Measurements from ENCODE around the gene GLIPR2.

Gene GLIPR2

DNA sequence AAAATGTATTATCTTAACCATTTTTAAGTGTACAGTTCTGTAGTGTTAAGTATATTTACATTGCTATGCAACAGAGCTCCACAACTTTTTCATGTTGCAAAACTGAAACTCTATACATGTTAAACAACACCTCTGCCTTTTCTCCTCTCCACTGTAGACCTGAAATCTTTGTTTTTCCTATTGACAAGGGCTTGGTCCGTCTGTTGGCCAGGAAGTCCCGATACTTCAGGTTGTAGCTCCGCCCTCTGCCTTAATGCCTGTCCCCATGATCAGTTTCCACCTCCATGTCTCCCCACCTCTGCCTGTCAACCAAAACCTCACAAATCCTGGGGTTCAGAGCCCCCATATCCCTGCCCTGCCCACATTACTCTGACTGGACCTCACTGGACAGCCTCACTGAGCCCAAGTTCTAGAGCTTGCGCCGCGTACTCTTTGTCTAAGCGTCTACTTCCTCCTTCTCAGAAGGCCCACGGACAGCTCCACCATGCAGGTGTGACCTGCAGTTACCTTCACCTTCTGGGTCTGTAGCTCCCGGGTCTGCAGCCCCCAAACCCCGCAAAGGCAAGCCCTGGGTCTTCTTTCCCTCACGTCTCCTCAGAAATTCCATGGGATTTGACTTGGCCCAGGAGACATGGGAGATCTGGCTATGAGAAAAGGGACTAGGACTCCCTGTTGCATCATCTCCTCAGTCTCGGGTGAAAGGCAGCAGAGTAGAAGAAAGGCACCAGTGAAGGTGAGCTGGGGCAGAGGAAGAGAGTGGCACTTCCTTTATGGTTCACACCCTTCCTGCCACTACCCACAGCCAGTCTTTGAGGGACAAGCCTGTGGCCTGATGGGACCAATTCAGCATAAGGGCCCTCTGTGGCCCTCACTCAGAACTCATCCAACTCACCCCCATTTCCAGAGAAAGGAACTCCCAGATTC lies 8.0 kb downstream of the GLIPR2 start:
- DNase-seq (ENCODE audit: insufficient read length, low spot score) (no peak), FAIRE-seq (no peak)
- no peak for TF ChIP-seq POLR2A (IDR thresholded peaks at IDR 0.05; ENCODE audit: low read depth, low read length)

DNA sequence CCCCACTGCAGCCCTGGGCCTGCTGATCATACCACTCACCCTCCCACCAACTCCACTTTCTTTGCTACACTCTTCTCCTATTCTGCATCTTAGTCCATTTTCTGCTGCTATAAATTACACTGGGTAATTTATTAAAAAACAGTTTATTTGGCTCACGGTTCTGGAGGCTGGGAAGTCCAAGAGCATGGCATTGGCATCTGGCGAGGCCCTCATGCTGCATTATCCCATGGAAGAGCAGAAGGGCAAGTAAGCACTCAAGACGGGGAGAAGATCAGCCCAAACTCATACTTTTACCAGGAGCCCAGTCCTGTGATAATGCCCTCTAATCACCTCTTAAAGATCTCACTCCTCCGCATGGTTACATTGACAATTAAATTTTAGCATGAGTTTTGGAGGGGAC lies 9.4 kb downstream of the GLIPR2 start:
- no peak for FAIRE-seq
- no peak for DNase-seq (ENCODE audit: insufficient read length, low spot score)
- TF ChIP-seq POLR2A (IDR thresholded peaks at IDR 0.05; ENCODE audit: low read depth, low read length) = no peak

DNA sequence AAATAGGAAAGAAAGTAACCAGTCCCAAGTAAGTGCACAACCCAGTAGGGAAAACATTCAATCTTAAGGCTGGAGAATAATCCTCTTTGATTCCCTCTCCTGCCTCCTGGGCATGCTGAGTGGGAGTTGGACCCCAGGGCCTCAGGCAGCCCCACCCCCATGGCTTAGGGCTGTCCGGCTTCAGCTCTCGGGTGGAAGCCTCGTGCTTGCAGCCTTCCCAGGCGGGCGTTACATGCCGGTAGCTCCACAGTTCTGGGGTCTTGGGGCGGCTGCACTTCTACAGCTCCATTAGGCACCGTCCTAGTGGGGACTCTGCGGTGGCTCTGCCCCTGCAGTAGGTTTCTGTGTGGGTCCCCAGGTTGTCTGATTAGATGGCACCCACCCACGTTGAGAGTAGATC lies 10.1 kb downstream of the GLIPR2 start:
- no peak for DNase-seq (ENCODE audit: insufficient read length, low spot score)
- TF ChIP-seq POLR2A (IDR thresholded peaks at IDR 0.05; ENCODE audit: low read depth, low read length) = no peak
- no peak for FAIRE-seq

DNA sequence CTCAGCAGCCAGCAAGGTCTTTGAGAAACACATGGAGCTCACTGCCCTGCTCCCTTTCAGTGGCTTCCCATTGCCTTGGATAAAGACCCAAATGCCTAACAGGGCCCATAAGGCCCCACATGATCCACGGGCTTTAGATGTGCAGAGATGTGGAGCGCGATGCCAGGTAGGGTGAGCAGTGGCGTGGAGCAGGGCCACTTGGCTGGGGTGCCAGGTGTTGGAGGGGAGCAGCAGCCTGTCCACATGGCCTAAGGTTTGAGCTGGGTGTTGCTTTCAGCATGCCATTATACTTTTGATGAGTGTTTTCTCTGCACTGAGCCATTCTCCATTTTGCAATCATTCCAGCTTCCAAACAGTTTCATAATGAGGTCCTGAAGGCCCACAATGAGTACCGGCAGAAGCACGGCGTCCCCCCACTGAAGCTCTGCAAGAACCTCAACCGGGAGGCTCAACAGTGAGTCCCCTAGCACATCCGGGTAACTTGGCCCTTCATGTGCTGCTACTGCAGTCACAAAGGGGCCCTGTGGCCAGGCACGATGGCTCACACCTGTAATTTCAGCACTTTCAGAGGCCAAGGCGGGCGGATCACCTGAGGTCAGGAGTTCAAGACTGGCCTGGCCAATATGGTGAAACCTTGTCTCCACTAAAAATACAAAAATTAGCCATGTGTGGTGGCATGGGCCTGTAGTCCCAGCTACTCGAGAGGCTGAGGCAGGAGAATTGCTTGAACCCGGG lies 11.1 kb downstream of the GLIPR2 start:
- FAIRE-seq = no peak
- no peak for DNase-seq (ENCODE audit: insufficient read length, low spot score)
- TF ChIP-seq POLR2A (IDR thresholded peaks at IDR 0.05; ENCODE audit: low read depth, low read length) = no peak

DNA sequence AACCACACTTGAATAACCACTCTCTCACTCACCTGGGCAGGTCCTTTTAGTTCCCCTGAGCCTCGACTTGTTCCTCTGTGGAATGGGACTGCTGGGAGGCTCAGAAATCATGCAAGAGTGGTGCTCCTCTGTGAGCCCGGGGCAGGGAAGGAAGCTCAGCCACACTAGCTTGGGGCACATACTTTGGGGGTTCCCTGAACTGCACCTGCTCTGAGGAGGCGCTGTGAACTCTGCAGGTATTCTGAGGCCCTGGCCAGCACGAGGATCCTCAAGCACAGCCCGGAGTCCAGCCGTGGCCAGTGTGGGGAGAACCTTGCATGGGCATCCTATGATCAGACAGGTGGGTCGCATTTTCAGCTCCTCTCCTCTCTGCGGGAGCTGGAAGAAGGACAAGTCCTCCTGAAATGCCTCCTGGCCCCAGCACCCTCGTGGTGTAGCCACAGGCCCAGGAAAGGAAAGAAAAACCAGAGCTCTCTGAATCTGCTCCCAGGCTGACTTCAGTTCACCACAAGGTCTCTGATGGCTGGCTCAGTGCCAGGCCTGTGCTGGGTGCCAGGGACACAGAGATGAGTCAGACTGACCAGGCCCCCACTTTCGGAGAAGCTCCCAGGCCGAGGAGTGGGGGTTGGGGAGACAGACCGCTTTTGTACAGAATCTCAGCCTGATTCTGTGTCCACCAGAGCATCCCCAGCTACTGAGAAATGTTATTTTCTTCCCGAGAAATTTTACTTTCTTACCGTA lies 11.9 kb downstream of the GLIPR2 start:
- FAIRE-seq = peak; percentile 38

DNA sequence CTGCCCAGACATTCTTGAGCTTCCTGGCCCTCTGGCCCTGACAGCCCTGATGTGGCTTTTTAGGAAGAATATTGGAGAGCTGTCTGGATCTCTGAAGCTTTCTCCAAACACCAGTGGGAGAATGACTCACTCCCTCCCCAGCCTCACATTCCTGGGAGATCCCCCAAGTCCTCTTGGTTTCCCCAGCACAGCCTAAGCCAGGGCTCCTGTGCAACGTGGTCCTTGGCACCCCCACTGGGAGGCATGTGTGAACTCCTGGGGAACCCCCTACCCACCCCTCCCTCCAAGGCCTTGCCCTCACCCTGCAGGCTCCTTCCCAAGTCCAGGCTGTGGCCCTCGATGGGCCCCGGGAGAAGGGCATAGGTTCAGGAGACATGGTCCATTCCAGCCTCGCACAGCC lies 12.7 kb downstream of the GLIPR2 start:
- FAIRE-seq = no peak
- no peak for DNase-seq (ENCODE audit: insufficient read length, low spot score)
- no peak for TF ChIP-seq POLR2A (IDR thresholded peaks at IDR 0.05; ENCODE audit: low read depth, low read length)

More for the DNA sequence above, 11.9 kb downstream of the GLIPR2 start:
- peak; percentile 86 for DNase-seq (ENCODE audit: insufficient read length, low spot score)
- TF ChIP-seq POLR2A (IDR thresholded peaks at IDR 0.05; ENCODE audit: low read depth, low read length) = no peak

DNA sequence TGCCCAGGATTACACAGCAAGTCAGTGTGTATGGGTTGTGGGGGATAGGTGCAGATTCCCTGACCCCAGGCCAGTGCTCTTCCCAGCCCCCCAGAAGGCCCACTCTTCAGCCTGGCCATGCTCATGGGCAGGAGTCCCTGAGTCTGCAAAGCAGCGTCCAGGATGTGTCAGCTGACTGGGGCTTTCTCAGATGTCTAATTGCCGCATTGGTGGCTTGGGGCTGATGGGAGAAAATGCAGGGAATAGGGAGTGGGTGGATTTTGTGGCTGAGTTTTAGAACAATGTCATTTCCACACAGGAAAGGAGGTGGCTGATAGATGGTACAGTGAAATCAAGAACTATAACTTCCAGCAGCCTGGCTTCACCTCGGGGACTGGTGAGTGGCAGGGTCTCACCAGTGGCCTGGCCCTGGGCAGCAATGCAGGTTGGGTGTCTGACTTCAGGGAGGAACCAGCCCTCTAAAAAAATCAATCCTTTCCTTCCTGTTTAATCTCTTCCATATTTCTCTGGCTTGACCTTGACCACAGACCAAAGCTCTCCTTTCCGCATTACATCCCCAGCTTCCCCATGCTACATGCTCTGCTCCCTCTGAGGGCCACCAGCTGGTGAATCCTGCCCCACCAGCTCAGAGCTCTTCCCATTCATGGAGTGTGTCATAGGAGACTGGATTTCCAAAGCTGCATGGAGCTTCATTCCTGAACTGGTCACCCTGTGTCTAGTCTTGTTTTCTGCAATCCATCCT lies 14.2 kb downstream of the GLIPR2 start:
- FAIRE-seq (no peak), DNase-seq (ENCODE audit: insufficient read length, low spot score) (no peak)
- no peak for TF ChIP-seq POLR2A (IDR thresholded peaks at IDR 0.05; ENCODE audit: low read depth, low read length)

DNA sequence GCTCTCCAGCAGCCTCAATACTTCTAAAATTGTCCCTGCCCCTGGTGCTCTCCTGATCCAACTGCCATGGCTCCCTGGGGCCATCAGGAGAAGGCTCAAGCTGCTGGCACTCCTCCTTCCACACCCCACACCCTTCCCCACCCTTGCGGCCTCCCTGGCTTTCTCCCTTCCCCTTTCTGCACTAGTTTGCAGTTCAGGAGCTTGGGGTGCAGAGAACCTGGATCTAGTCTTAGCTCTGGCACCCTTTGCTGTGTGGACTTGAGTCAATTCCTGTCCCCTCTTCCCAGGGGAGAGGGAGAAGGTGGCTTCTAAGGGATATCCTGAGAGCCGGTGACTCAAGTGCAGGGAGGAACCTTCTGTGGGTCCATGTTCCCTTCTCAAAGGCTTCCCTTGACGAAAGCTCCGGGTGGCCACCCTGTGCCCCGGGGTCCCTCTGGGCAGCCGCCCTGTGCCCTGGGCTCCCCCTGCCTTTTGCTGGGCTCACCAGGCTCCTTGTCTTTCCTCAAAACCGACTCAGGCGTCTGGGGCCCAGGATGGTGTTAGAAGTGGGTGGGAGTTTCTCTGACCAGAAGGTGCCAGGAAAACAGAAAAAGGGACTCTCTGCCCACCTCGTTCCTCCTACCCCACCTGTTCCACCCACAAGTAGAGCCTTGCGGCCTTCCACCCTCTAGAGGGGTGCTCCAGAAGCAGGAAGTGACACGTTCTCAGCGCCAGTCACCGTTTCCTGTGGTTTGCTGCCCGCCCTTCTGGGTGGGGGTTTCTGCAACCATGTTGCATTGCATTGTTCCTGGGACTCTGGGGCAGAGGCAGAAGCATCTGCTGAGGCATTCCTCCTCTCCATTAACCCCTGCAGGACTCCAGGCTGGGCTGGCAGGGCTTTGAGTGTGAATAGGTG lies 15.0 kb downstream of the GLIPR2 start:
- TF ChIP-seq POLR2A (IDR thresholded peaks at IDR 0.05; ENCODE audit: low read depth, low read length) = no peak
- DNase-seq (ENCODE audit: insufficient read length, low spot score) (no peak), FAIRE-seq (no peak)

DNA sequence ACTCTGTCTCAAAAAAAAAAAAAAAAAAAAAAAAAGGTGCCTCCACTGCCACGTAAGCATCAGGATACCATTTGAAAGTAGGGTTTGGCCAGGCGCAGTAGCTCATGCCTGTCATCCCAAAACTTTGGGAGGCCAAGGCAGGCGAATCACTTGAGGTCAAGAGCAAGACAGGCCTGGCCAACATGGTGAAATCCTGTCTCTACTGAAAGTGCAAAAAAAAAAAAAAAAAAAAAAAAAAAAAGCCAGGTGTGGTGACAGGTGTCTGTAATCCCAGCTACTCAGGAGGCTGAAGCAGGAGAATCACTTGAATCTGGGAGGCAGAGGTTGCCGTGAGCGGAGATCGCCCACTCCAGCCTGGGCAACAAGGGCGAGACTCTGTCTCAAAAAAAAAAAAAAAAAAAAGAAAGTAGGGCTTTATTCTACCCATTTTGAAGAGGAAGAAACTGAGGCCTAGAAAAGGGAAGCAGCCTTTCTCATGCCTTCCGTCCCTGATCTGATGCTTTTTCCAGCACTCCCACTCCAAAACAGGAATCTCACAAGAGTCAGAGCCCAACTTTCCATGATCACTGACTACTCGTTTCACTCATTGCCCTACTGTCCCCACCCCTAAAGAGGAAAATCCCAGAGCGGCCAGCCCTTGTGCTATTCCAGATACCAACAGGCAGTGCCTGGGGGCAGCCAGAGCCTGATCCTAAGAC lies 16.4 kb downstream of the GLIPR2 start:
- FAIRE-seq = no peak
- no peak for TF ChIP-seq POLR2A (IDR thresholded peaks at IDR 0.05; ENCODE audit: low read depth, low read length)
- DNase-seq (ENCODE audit: insufficient read length, low spot score) = no peak

DNA sequence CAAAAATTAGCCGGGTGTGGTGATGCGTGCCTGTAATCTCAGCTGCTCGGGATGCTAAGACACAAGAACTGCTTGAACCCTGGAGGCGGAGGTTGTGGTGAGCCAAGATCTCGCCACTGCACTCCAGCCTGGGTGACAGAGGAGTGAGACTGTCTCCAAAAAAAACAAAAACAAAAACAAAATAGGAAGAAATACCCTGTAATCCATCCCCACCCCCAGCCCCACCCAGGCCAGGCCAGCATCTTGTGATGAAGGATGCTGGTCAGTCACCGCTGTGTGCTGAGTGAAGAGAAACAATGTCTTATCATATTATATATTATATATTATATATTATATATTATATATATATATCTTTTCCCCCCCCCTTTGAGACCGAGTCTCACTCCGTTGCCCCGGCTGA lies 17.2 kb downstream of the GLIPR2 start:
- DNase-seq (ENCODE audit: insufficient read length, low spot score) (no peak), FAIRE-seq (no peak)
- no peak for TF ChIP-seq POLR2A (IDR thresholded peaks at IDR 0.05; ENCODE audit: low read depth, low read length)

DNA sequence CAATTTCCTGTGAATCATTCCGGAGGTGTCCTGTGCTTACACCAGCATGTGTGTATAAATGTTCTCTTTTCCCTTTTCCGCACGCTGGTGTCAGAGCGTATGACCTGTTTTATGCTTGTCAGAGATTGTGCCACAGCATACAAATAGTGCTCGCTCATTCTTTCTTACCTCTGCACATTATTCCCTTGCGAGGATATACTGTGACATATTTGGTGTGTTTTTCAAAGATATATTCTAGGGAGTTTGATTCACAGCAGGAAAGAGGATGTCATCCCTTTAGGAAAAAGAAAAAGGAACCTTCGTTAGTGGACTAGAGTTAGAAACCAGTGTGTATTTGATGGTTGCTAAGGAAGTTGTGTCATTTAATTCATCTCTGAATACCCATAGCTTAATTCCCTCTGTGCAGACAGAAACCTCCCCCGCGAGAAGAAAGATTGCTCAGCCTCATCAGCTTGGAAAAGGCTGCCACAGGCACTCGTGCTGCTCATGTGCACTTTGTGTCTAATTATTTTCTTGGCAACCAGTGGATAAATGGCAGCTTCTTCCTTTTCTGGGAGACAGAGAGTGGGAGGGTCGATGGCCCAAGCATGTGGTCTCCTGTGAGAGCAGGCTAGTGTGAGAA lies 17.9 kb downstream of the GLIPR2 start:
- TF ChIP-seq POLR2A (IDR thresholded peaks at IDR 0.05; ENCODE audit: low read depth, low read length) = no peak
- DNase-seq (ENCODE audit: insufficient read length, low spot score) (no peak), FAIRE-seq (no peak)

DNA sequence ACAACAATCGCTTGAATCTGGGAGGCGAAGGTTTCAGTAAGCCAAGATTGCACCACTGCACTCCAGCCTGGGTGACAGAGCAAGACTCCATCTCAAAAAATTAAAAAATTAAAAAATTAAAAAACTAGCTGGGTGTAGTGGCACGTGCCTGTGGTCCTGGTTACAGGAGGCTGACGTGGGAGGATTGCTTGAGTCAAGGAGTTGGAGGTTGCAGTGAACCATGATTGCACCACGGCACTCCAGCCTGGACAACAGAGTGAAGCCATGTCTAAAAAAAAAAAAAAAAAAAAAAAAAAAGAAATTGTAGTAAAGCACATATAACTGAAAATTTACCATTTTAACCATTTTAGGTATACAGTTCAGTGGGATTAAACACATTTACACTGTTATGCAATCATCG lies 19.6 kb downstream of the GLIPR2 start:
- no peak for TF ChIP-seq POLR2A (IDR thresholded peaks at IDR 0.05; ENCODE audit: low read depth, low read length)
- FAIRE-seq = no peak
- DNase-seq (ENCODE audit: insufficient read length, low spot score) = no peak

Data from H54 (cell line).